ENCODE data around the gene NOD2. TPM values are rescaled to one million over a fixed set of nuclear protein-coding genes. Genes with fewer than 3 reads are reported as not detected.

The NOD2 gene
- total RNA-seq, 1 donor from 2014 or later, result 0.46 TPM

GRCh38 chr16:50704245-50704644, 10.8 kb downstream of the NOD2 start:
- no peak for DNase-seq (ENCODE audit: low read depth)
- TF ChIP-seq, protein P1, sequence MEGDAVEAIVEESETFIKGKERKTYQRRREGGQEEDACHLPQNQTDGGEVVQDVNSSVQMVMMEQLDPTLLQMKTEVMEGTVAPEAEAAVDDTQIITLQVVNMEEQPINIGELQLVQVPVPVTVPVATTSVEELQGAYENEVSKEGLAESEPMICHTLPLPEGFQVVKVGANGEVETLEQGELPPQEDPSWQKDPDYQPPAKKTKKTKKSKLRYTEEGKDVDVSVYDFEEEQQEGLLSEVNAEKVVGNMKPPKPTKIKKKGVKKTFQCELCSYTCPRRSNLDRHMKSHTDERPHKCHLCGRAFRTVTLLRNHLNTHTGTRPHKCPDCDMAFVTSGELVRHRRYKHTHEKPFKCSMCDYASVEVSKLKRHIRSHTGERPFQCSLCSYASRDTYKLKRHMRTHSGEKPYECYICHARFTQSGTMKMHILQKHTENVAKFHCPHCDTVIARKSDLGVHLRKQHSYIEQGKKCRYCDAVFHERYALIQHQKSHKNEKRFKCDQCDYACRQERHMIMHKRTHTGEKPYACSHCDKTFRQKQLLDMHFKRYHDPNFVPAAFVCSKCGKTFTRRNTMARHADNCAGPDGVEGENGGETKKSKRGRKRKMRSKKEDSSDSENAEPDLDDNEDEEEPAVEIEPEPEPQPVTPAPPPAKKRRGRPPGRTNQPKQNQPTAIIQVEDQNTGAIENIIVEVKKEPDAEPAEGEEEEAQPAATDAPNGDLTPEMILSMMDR (IDR thresholded peaks at IDR 0.05; ENCODE audit: insufficient read depth, low read length, poor library complexity, severe bottlenecking), result no peak
- H3K4me3 ChIP-seq (ENCODE audit: low read depth, low read length), result no peak overlapping the region
- H3K27me3 ChIP-seq (ENCODE audit: control insufficient read depth, insufficient read depth, low read length), result peaks cover 2% of the 10 kb centered on the region
- H3K36me3 ChIP-seq (ENCODE audit: control insufficient read depth, insufficient read depth, low read length), result no peaks in the 10 kb centered on the region

DNA sequence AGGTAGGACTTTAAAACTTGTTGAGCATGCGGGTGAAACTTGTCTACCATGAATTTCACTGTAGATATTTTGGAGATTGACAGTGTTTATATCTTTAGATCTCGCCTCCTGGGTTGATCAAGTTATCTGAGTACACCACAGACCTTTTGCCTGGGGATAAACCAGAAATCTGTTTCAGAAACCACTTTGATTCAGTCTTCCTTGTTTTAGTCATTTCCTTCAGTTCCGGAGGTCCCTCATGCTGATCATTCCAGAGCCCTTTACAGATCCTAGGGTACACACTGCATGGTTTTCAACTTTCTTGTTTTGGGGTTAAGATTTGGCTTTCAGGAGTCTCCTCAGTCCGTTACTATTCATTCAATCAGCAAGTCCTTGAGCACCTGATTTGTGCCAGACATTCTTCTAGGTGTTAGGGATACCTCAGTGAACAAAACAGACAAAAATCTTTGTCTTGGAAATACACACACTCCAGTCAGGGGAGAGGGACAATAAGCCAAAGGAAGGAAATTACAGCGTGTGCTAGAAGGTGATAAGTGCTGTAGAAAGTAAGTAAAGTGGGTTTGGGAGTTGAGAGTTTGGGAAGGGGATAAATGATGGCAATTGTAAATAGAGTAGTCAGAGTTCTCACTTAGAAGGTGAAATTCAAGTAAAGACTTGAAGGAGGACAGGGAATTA, 12.2 kb downstream of the NOD2 start:
- TF ChIP-seq, protein P1 (IDR thresholded peaks at IDR 0.05; ENCODE audit: insufficient read depth, low read length, poor library complexity, severe bottlenecking), result no peak
- DNase-seq (ENCODE audit: low read depth), result no peak
- H3K4me3 ChIP-seq (ENCODE audit: low read depth, low read length), result no peak overlapping the region
- H3K36me3 ChIP-seq (ENCODE audit: control insufficient read depth, insufficient read depth, low read length), result no peaks in the 10 kb centered on the region
- H3K27me3 ChIP-seq (ENCODE audit: control insufficient read depth, insufficient read depth, low read length), result peaks cover 2% of the 10 kb centered on the region

DNA sequence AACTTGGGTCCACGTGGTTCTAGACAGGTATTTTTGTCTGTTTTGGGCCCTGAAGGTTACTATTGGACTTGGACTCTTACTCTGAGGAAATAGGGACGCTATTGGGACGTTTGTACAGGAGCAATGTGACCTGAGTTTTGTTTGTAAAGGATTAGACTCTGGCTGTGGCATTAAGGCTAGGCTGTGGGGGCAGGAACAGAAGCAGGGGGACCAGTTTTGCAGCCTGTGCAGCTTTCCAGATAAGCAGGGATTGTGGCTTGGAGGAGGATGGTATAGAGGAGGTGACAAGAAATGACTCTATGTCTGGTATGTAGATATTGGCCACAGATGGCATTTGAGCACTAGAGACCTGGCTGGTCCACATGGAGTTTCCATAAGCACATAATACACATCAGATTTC, 12.8 kb downstream of the NOD2 start:
- no peak overlapping the region for H3K4me3 ChIP-seq (ENCODE audit: low read depth, low read length)
- H3K27me3 ChIP-seq (ENCODE audit: control insufficient read depth, insufficient read depth, low read length), result peaks cover 2% of the 10 kb centered on the region
- TF ChIP-seq, protein P1 (IDR thresholded peaks at IDR 0.05; ENCODE audit: insufficient read depth, low read length, poor library complexity, severe bottlenecking), result no peak
- H3K36me3 ChIP-seq (ENCODE audit: control insufficient read depth, insufficient read depth, low read length), result no peaks in the 10 kb centered on the region
- DNase-seq (ENCODE audit: low read depth), result no peak

DNA sequence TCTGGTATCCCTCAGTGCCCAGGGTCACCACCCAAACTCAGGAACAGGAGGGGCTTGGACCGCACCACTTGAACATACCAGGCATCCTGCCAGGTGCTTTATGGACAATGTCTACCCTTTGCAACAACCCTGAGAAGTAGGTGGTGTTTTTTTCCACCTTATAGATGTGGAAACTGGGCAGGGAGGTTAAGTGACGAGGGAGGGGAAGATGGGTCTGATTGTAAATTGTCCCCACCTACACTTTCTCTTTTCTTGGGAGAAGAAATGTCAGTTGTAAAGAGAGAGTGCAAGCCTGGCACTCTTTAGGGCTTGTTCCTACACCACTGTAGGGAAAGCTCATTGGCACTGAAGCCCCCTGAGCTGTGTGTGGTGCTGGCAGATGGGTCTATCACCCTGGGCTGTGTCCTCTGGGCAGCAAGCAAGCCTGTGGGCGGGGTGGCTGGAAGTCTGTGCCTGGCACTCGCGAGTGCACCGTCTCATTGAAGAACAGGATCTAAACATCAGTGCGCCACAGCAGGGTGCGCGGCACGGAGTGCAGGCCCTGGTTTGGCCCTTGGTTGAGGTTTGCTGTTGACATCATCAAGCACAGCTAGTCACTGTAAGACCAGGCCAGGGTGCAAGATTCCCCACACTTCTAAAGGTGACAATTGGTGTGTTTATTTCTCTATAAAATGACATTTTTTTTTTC, 15.1 kb downstream of the NOD2 start:
- H3K36me3 ChIP-seq (ENCODE audit: control insufficient read depth, insufficient read depth, low read length), result no peaks in the 10 kb centered on the region
- TF ChIP-seq, protein P1 (IDR thresholded peaks at IDR 0.05; ENCODE audit: insufficient read depth, low read length, poor library complexity, severe bottlenecking), result no peak
- DNase-seq (ENCODE audit: low read depth), result no peak

GRCh38 chr16:50709061-50709684, 15.8 kb downstream of the NOD2 start:
- Histone ChIP-seq H3K4me3 (ENCODE audit: low read depth, low read length) (no peak overlapping the region), H3K36me3 (ENCODE audit: control insufficient read depth, insufficient read depth, low read length) (no peaks in the 10 kb centered on the region), H3K27me3 (ENCODE audit: control insufficient read depth, insufficient read depth, low read length) (peaks cover 2% of the 10 kb centered on the region)
- TF ChIP-seq, protein P1 (IDR thresholded peaks at IDR 0.05; ENCODE audit: insufficient read depth, low read length, poor library complexity, severe bottlenecking), result no peak
- DNase-seq (ENCODE audit: low read depth), result no peak

More for the DNA sequence above, 15.1 kb downstream of the NOD2 start:
- Histone ChIP-seq H3K4me3 (ENCODE audit: low read depth, low read length) (no peak overlapping the region), H3K27me3 (ENCODE audit: control insufficient read depth, insufficient read depth, low read length) (peaks cover 2% of the 10 kb centered on the region)

Data from kidney epithelial cell (primary cell).